Measurements from ENCODE around the gene CAMTA2. TPM values are rescaled to one million over a fixed set of nuclear protein-coding genes. Genes with fewer than 3 reads are reported as not detected.

CAMTA2 gene
- total RNA-seq, 2 experiments from 2014 or later, result 79.1 to 79.5 TPM

- no peaks in the 10 kb centered on the region for H3K9me3 Mint-ChIP-seq
- DNase-seq, result no peak
- H3K4me1 Mint-ChIP-seq (ENCODE audit: low read depth), result no peaks in the 10 kb centered on the region
- intact Hi-C loops (cut with micrococcal nuclease), result no loop called here
- H3K27ac Mint-ChIP-seq, result no peak overlapping the region
- CTCF ChIA-PET, result no interaction called here
- no peak overlapping the region for H3K4me3 Mint-ChIP-seq
- H3K27me3 Mint-ChIP-seq (ENCODE audit: low read depth), result no peaks in the 10 kb centered on the region
- H3K36me3 Mint-ChIP-seq (ENCODE audit: low read depth), result peaks cover 7% of the 10 kb centered on the region
Measured at GRCh38 chr17:5024604-5025003, 37.1 kb upstream of the CAMTA2 start.

- CTCF ChIA-PET, result interaction anchor here (1.0 kb wide), 1 partner anchor 114 kb away, joined by 3 read pairs; no protein-coding TSS in a partner anchor
- H3K27me3 Mint-ChIP-seq (ENCODE audit: low read depth), result no peaks in the 10 kb centered on the region
- DNase-seq, result no peak
- no peaks in the 10 kb centered on the region for H3K9me3 Mint-ChIP-seq
- H3K4me1 Mint-ChIP-seq (ENCODE audit: low read depth), result peaks cover 5% of the 10 kb centered on the region
- H3K4me3 Mint-ChIP-seq, result no peak overlapping the region
- H3K36me3 Mint-ChIP-seq (ENCODE audit: low read depth), result peaks cover 7% of the 10 kb centered on the region
- intact Hi-C loops (cut with micrococcal nuclease), result no loop called here
- H3K27ac Mint-ChIP-seq, result no peak overlapping the region
Measured at GRCh38 chr17:5023588-5024147, 36.2 kb upstream of the CAMTA2 start.

- intact Hi-C loops (cut with micrococcal nuclease), result no loop called here
- Mint-ChIP-seq H3K4me3 (no peak overlapping the region), H3K36me3 (ENCODE audit: low read depth) (peaks cover 7% of the 10 kb centered on the region), H3K27me3 (ENCODE audit: low read depth) (no peaks in the 10 kb centered on the region), H3K27ac (no peak overlapping the region), H3K9me3 (no peaks in the 10 kb centered on the region), H3K4me1 (ENCODE audit: low read depth) (peaks cover 5% of the 10 kb centered on the region)
- CTCF ChIA-PET, result interaction anchor here (0.6 kb wide), 1 partner anchor 297 kb away, joined by 3 read pairs; no protein-coding TSS in a partner anchor
- no peak for DNase-seq
Measured at GRCh38 chr17:5022171-5022711, 34.8 kb upstream of the CAMTA2 start.

GRCh38 chr17:5020502-5021023 is 33.1 kb upstream of the CAMTA2 start:
- Mint-ChIP-seq H3K36me3 (ENCODE audit: low read depth) (peaks cover 13% of the 10 kb centered on the region), H3K4me3 (no peak overlapping the region), H3K27ac (no peak overlapping the region), H3K27me3 (ENCODE audit: low read depth) (no peaks in the 10 kb centered on the region), H3K9me3 (no peaks in the 10 kb centered on the region), H3K4me1 (ENCODE audit: low read depth) (peaks cover 7% of the 10 kb centered on the region)
- DNase-seq, result no peak
- intact Hi-C loops (cut with micrococcal nuclease), result no loop called here
- CTCF ChIA-PET, result no interaction called here

- no peaks in the 10 kb centered on the region for H3K27me3 Mint-ChIP-seq (ENCODE audit: low read depth)
- no peaks in the 10 kb centered on the region for H3K9me3 Mint-ChIP-seq
- peaks cover 16% of the 10 kb centered on the region for H3K36me3 Mint-ChIP-seq (ENCODE audit: low read depth)
- CTCF ChIA-PET, result no interaction called here
- H3K4me1 Mint-ChIP-seq (ENCODE audit: low read depth), result peaks cover 7% of the 10 kb centered on the region
- no peak overlapping the region for H3K27ac Mint-ChIP-seq
- no peak overlapping the region for H3K4me3 Mint-ChIP-seq
- peak; percentile 61 for DNase-seq
- intact Hi-C loops (cut with micrococcal nuclease), result loop anchor here (5.0 kb wide), 1 partner anchor 37 kb away; no protein-coding TSS in a partner anchor
Measured at GRCh38 chr17:5019475-5019956, 32.0 kb upstream of the CAMTA2 start.

GRCh38 chr17:5014357-5014756 is 26.9 kb upstream of the CAMTA2 start:
- peaks cover 9% of the 10 kb centered on the region for H3K4me1 Mint-ChIP-seq (ENCODE audit: low read depth)
- H3K27me3 Mint-ChIP-seq (ENCODE audit: low read depth), result no peaks in the 10 kb centered on the region
- intact Hi-C loops (cut with micrococcal nuclease), result no loop called here
- H3K4me3 Mint-ChIP-seq, result no peak overlapping the region
- CTCF ChIA-PET, result no interaction called here
- no peak overlapping the region for H3K27ac Mint-ChIP-seq
- H3K36me3 Mint-ChIP-seq (ENCODE audit: low read depth), result peaks cover 23% of the 10 kb centered on the region
- DNase-seq, result no peak
- no peaks in the 10 kb centered on the region for H3K9me3 Mint-ChIP-seq

GRCh38 chr17:5011928-5012327 is 24.5 kb upstream of the CAMTA2 start:
- no peaks in the 10 kb centered on the region for H3K9me3 Mint-ChIP-seq
- H3K4me1 Mint-ChIP-seq (ENCODE audit: low read depth), result peaks cover 6% of the 10 kb centered on the region
- DNase-seq, result peak; percentile 41
- CTCF ChIA-PET, result no interaction called here
- no peak overlapping the region for H3K4me3 Mint-ChIP-seq
- intact Hi-C loops (cut with micrococcal nuclease), result no loop called here
- no peak overlapping the region for H3K27ac Mint-ChIP-seq
- H3K36me3 Mint-ChIP-seq (ENCODE audit: low read depth), result peaks cover 32% of the 10 kb centered on the region
- no peaks in the 10 kb centered on the region for H3K27me3 Mint-ChIP-seq (ENCODE audit: low read depth)

GRCh38 chr17:5003214-5003867 is 15.9 kb upstream of the CAMTA2 start:
- CTCF ChIA-PET, result no interaction called here
- no peak for DNase-seq
- Mint-ChIP-seq H3K36me3 (ENCODE audit: low read depth) (peaks cover 40% of the 10 kb centered on the region), H3K27ac (no peak overlapping the region), H3K9me3 (no peaks in the 10 kb centered on the region), H3K4me1 (ENCODE audit: low read depth) (peaks cover 13% of the 10 kb centered on the region), H3K27me3 (ENCODE audit: low read depth) (no peaks in the 10 kb centered on the region), H3K4me3 (no peak overlapping the region)
- intact Hi-C loops (cut with micrococcal nuclease), result no loop called here

- peaks cover 35% of the 10 kb centered on the region for H3K36me3 Mint-ChIP-seq (ENCODE audit: low read depth)
Measured at GRCh38 chr17:5002121-5002788, 14.8 kb upstream of the CAMTA2 start.

GRCh38 chr17:5000237-5000639 is 12.8 kb upstream of the CAMTA2 start:
- no peak for DNase-seq
- intact Hi-C loops (cut with micrococcal nuclease), result no loop called here
- CTCF ChIA-PET, result no interaction called here
- Mint-ChIP-seq H3K4me3 (no peak overlapping the region), H3K27ac (no peak overlapping the region), H3K4me1 (ENCODE audit: low read depth) (peaks cover 18% of the 10 kb centered on the region), H3K36me3 (ENCODE audit: low read depth) (peaks cover 27% of the 10 kb centered on the region), H3K9me3 (no peaks in the 10 kb centered on the region), H3K27me3 (ENCODE audit: low read depth) (no peaks in the 10 kb centered on the region)

More at GRCh38 chr17:5002121-5002788, 14.8 kb upstream of the CAMTA2 start:
- Mint-ChIP-seq H3K4me3 (no peak overlapping the region), H3K9me3 (no peaks in the 10 kb centered on the region), H3K27me3 (ENCODE audit: low read depth) (no peaks in the 10 kb centered on the region), H3K4me1 (ENCODE audit: low read depth) (peaks cover 13% of the 10 kb centered on the region), H3K27ac (no peak overlapping the region)
- intact Hi-C loops (cut with micrococcal nuclease), result no loop called here
- CTCF ChIA-PET, result interaction anchor here (1.7 kb wide), 1 partner anchor 21 kb away, joined by 5 read pairs; no protein-coding TSS in a partner anchor
- no peak for DNase-seq

GRCh38 chr17:4999430-5000093 is 12.1 kb upstream of the CAMTA2 start:
- intact Hi-C loops (cut with micrococcal nuclease), result loop anchor here (5.0 kb wide), 1 partner anchor 113 kb away; the partner anchor contains the start of gene ZNF232
- peak overlapping the region; percentile 83 for H3K4me3 Mint-ChIP-seq
- H3K36me3 Mint-ChIP-seq (ENCODE audit: low read depth), result peaks cover 20% of the 10 kb centered on the region
- no peaks in the 10 kb centered on the region for H3K27me3 Mint-ChIP-seq (ENCODE audit: low read depth)
- peaks cover 18% of the 10 kb centered on the region for H3K4me1 Mint-ChIP-seq (ENCODE audit: low read depth)
- no peaks in the 10 kb centered on the region for H3K9me3 Mint-ChIP-seq
- H3K27ac Mint-ChIP-seq, result peak overlapping the region; percentile 39
- CTCF ChIA-PET, result interaction anchor here (0.6 kb wide), 1 partner anchor 761 kb away, joined by 3 read pairs; no protein-coding TSS in a partner anchor
- DNase-seq, result no peak

Data from activated naive CD4-positive, alpha-beta T cell treated with anti-CD3 and anti-CD28 coated beads for 36 hours (primary cell).